Endothelial cell of umbilical vein (primary cell): ENCODE results near the gene PRDX5.

Experiments used
- CTCF ChIP-seq, 2 donors: IDR thresholded peaks; 1 replicate in 1 of 2; 2 replicates in 1 of 2; pipeline ENCODE4 v1.5.1; 2011; ENCODE audit warnings: low read length in 2 of 2, mild to moderate bottlenecking in 2 of 2, moderate library complexity in 2 of 2, control low read depth in 1 of 2, inconsistent platforms in 1 of 2, low read depth in 1 of 2; ENCODE audit not compliant: insufficient read depth in 1 of 2; ENCODE audit errors: extremely low read depth in 1 of 2
- EZH2 ChIP-seq: IDR thresholded peaks from 2 replicates; pipeline ENCODE4 v1.6.1; 2012; ENCODE audit warnings: borderline replicate concordance, low read depth, mild to moderate bottlenecking, moderate library complexity, low read length, inconsistent platforms; ENCODE audit not compliant: severe bottlenecking
- FOS ChIP-seq: IDR thresholded peaks from 2 replicates; pipeline ENCODE4 v1.6.1; 2011; ENCODE audit warnings: mild to moderate bottlenecking, low read length, moderate library complexity, borderline replicate concordance; ENCODE audit not compliant: insufficient read depth
- GATA2 ChIP-seq: IDR thresholded peaks from 2 replicates; pipeline ENCODE4 v1.7.0; 2011; ENCODE audit warnings: low read depth, mild to moderate bottlenecking, moderate library complexity, mixed read lengths, low read length; ENCODE audit not compliant: insufficient read length, insufficient read depth
- JUN ChIP-seq: IDR thresholded peaks from 2 replicates; pipeline ENCODE4 v1.6.1; 2011; ENCODE audit warnings: borderline replicate concordance, low read depth; ENCODE audit not compliant: insufficient read length, insufficient read depth
- MAX ChIP-seq: IDR thresholded peaks from 2 replicates; pipeline ENCODE4 v1.6.1; 2011; ENCODE audit not compliant: insufficient read depth, insufficient read length
- MYC ChIP-seq: IDR thresholded peaks from one replicate; pipeline ENCODE4 v1.6.1; 2011; ENCODE audit warnings: mild to moderate bottlenecking, low read depth, low read length
- POLR2A ChIP-seq: IDR thresholded peaks from 2 replicates; pipeline ENCODE4 v1.6.1; 2012; ENCODE audit warnings: low read depth, mild to moderate bottlenecking, control low read depth, low read length
- POLR2AphosphoS5 ChIP-seq: IDR thresholded peaks from 2 replicates; pipeline ENCODE4 v1.6.1; 2012; ENCODE audit warnings: low read depth, mild to moderate bottlenecking, control low read depth, low read length, moderate library complexity; ENCODE audit not compliant: insufficient read depth

GRCh38 chr11:64367931-64368672 is 50.2 kb downstream of the PRDX5 start:
- TF ChIP-seq POLR2AphosphoS5 (no peak), EZH2 (no peak), CTCF (IDR thresholded peaks at IDR 0.05; ENCODE audit: extremely low read depth in 1 of 2, insufficient read depth in 1 of 2, low read depth in 1 of 2, low read length in 2 of 2) (no peak), FOS (no peak), POLR2A (no peak), JUN (no peak), MAX (no peak), MYC (no peak), GATA2 (no peak)
